ENCODE data around the gene NBAS. TPM values are rescaled to one million over a fixed set of nuclear protein-coding genes. Genes with fewer than 3 reads are reported as not detected.

The NBAS gene
- total and polyA plus RNA-seq, 9 of the 15 experiments (the other 6 are each of a cell fraction or from before 2014, with no cell fraction given): 15.3 to 94.4 (median 69.9) TPM

- H3K4me2 ChIP-seq (ENCODE audit: insufficient read depth, low read length): no peak overlapping the region
- no peak overlapping the region for H2AFZ ChIP-seq (ENCODE audit: low read depth, low read length)
- ATAC-seq (no peak), DNase-seq (ENCODE audit: extremely low read depth in 1 of 4, low spot score in 3 of 4) (no peak), FAIRE-seq (no peak)
- WGBS (ENCODE audit: insufficient coverage, low coverage, missing lambda C conversion rate): 0% methylated on average over 6 of the region's 6 CpGs
- TF ChIP-seq NFIC (IDR thresholded peaks at IDR 0.05) (0 out of 2 replicates have a peak, but pooled peaks have one; percentile 17), E2F3 (CRISPR knock-in tag; IDR thresholded peaks at IDR 0.05) (no peak)
- intact Hi-C loops (cut with micrococcal nuclease): no loop called here
- H3K4me1 ChIP-seq (replicated peaks in 1 of 2; ENCODE audit: control insufficient read depth in 2 of 2, insufficient read depth in 2 of 2, low read length in 2 of 2): peaks cover 0 to 4% of the 10 kb centered on the region in 2 experiments; a peak in 1 of 5 replicates
- no peaks in the 10 kb centered on the region for H3K9me1 ChIP-seq (ENCODE audit: control insufficient read depth, insufficient read depth, low read length)
- no peaks in the 10 kb centered on the region for H3K36me3 ChIP-seq (ENCODE audit: control insufficient read depth, insufficient read depth, low read length)
- ChIA-PET POLR2A (interaction anchor here (0.6 kb wide), 1 partner anchor 89 kb away, joined by 3 read pairs; no protein-coding TSS in a partner anchor), CTCF (ENCODE audit: low intra/inter-chr PET ratio) (no interaction called here)
- no peaks in the 10 kb centered on the region for H3K9me3 ChIP-seq (replicated peaks; ENCODE audit: control insufficient read depth, insufficient read depth, low read depth, low read length)
- 0 out of 5 replicates have a peak, but pooled peaks cover 0 to 10% of the 10 kb centered on the region in 2 experiments for H3K27me3 ChIP-seq (ENCODE audit: control insufficient read depth in 2 of 2, insufficient read depth in 2 of 2, low read length in 2 of 2)
- no TSS peak for BruUV-seq (replicated peaks)
- no peak overlapping the region for H3K4me3 ChIP-seq
- no peak overlapping the region for H3K9ac ChIP-seq (ENCODE audit: insufficient read depth in 1 of 2, low read depth in 2 of 2, low read length in 2 of 2)
- H3K27ac ChIP-seq (ENCODE audit: extremely low read depth, low read depth, low read length): no peak overlapping the region
- in situ Hi-C loops (cut with MboI): no loop called here
- H4K20me1 ChIP-seq (replicated peaks; ENCODE audit: control insufficient read depth, insufficient read depth, low read length): no peaks in the 10 kb centered on the region
- no peaks in the 10 kb centered on the region for H3K79me2 ChIP-seq (ENCODE audit: control insufficient read depth, insufficient read depth, low read length)
Measured at GRCh38 chr2:15120631-15121030, 440.5 kb downstream of the NBAS start.

GRCh38 chr2:15119722-15120175 is 441.4 kb downstream of the NBAS start:
- in situ Hi-C loops (cut with MboI) (no loop called here), intact Hi-C loops (cut with micrococcal nuclease) (no loop called here)
- no peak for DNase-seq (ENCODE audit: extremely low read depth in 1 of 4, low spot score in 3 of 4)
- H3K9me1 ChIP-seq (ENCODE audit: control insufficient read depth, insufficient read depth, low read length): no peaks in the 10 kb centered on the region
- no peaks in the 10 kb centered on the region for H3K36me3 ChIP-seq (ENCODE audit: control insufficient read depth, insufficient read depth, low read length)
- no peak for ATAC-seq
- no peaks in the 10 kb centered on the region for H4K20me1 ChIP-seq (replicated peaks; ENCODE audit: control insufficient read depth, insufficient read depth, low read length)
- no peak overlapping the region for H3K4me2 ChIP-seq (ENCODE audit: insufficient read depth, low read length)
- WGBS (ENCODE audit: insufficient coverage, low coverage, missing lambda C conversion rate): 13% methylated on average over 4 of the region's 4 CpGs
- H3K27me3 ChIP-seq (ENCODE audit: control insufficient read depth in 2 of 2, insufficient read depth in 2 of 2, low read length in 2 of 2): 0 out of 5 replicates have a peak, but pooled peaks cover 0 to 10% of the 10 kb centered on the region in 2 experiments
- no peak overlapping the region for H2AFZ ChIP-seq (ENCODE audit: low read depth, low read length)
- BruUV-seq (replicated peaks): no TSS peak
- TF ChIP-seq CHCHD3 (CRISPR knock-in tag; IDR thresholded peaks at IDR 0.05) (no peak), SPI1 (IDR thresholded peaks at IDR 0.05; ENCODE audit: borderline replicate concordance, low read depth, low read length) (peak; percentile 60; the same call in 1 of the 2 replicates), MLX (CRISPR knock-in tag; conservative IDR thresholded peaks at IDR 0.05) (no peak), ETS2 (tag; IDR thresholded peaks at IDR 0.05; ENCODE audit: borderline replicate concordance, poor library complexity, severe bottlenecking) (no peak), KLF10 (CRISPR knock-in tag; IDR thresholded peaks at IDR 0.05) (no peak)
- ChIA-PET POLR2A (interaction anchor here (0.6 to 0.7 kb wide), 2 partner anchors 33 to 89 kb away, joined by 3 read pairs; no protein-coding TSS in a partner anchor), CTCF (ENCODE audit: low intra/inter-chr PET ratio) (no interaction called here)
- H3K79me2 ChIP-seq (ENCODE audit: control insufficient read depth, insufficient read depth, low read length): no peaks in the 10 kb centered on the region
- no peak overlapping the region for H3K27ac ChIP-seq (ENCODE audit: extremely low read depth, low read depth, low read length)
- H3K9ac ChIP-seq (ENCODE audit: insufficient read depth in 1 of 2, low read depth in 2 of 2, low read length in 2 of 2): no peak overlapping the region
- H3K9me3 ChIP-seq (replicated peaks; ENCODE audit: control insufficient read depth, insufficient read depth, low read depth, low read length): no peaks in the 10 kb centered on the region
- H3K4me3 ChIP-seq: no peak overlapping the region
- no peak for FAIRE-seq
- peaks cover 0 to 4% of the 10 kb centered on the region in 2 experiments; a peak in 1 of 5 replicates for H3K4me1 ChIP-seq (replicated peaks in 1 of 2; ENCODE audit: control insufficient read depth in 2 of 2, insufficient read depth in 2 of 2, low read length in 2 of 2)

All from K562 (cell line).